Stimulated activated CD8-positive, alpha-beta memory T cell treated with anti-CD3 and anti-CD28 coated beads, Interleukin-7, amount 100 ng/mL, for 24 hours (primary cell): Measurements from ENCODE around the gene PAQR8.

Experiments used
- DNase-seq: peaks from one replicate; pipeline ENCODE4 v3.0.0-alpha.2; 2020; ENCODE audit warnings: low read depth

Gene PAQR8

DNA sequence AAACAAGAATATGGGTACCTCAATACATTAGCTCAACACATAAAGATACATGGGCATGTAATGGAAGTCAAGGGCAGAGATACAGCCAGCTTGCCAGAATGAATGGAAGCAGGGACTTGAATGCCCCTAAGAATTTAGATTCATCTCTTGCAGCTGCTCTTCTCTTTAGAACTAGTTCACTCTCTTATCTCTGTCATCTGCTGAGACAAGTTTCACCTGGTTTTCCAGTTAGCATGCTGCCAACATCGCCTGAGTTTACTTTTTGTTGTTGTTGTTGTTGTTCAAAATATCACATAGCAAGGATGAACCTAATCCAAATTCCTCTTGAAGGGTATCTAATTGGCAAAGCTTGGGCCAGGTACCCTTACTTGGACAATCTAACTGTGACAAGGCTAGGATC lies 14.1 kb upstream of the PAQR8 start:
- no peak for DNase-seq

- no peak for DNase-seq
Observed at GRCh38 chr6:52351879-52352238, 10.1 kb upstream of the PAQR8 start.

DNA sequence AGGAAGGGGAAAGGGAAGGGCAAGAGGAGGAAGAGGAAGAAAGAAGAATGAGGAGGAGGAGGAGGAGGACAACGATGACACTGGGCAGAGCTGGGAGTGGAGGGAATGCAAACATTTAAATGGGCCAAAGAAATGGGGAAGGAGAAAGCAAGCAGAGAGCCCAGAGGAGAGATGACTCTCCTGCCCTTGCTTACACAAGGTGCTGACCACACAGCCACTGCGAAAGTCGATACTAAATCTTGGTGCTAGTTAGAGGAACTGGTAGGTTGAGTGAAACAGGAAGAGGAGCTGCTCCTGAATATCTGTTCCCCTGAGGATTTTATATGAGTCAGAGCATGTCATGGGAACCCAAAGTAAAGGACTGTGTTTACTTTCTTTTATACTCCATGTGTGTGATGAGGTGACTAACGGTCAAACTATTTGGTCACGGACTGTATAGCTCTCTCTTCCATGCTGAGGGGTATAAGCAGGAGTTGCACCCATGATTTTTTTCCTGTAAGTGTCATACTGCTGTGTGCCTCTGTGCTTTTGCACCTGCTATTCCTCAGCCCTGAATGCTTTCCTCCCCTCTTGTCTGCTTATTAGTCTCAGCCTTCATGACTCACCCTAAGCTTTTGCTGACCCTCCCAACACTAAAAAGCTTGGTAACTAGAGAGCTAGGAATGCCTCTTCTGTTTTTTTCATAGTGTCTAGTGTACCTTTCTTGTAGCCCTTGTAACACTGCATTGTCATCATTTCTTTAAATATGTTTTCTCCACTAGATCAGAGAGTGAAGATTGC lies 9.5 kb upstream of the PAQR8 start:
- DNase-seq, result no peak

DNA sequence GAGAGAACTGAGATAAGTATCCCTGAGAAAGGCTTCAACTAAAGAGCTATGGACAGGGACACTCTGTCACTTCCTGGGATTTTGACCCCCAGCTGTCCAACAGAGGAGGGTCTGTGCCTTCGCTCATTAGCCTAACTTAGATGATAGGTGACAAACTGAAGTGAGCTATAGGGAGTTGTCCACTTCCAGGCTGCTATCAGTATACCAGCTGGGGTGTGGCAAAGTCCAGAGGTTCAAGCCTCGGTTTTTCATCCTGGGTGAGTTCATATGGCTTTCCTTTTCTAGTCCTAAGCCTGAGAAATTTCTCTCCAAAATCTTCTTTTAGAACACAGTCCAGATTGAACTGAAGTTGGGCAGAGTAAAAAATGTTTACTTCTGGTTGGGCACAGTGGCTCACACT lies 5.9 kb upstream of the PAQR8 start:
- no peak for DNase-seq

DNA sequence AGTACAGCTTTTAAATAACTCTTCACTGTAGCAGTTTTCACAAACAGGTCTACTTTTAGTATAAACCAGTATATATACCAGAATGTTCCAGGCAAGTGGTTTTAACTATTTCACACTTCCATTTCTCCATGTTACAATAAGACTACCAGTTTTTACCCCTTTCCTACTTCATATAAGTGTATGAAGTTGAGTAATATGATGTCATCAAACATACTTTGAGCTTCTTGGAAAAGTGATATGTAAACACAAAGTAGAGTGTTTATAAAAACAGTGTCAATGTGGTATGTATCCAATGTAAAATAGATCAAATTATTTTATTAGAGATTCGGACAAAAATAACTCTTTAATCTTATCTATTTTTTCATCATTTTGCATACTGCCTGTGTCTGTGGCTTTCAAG lies 2.5 kb upstream of the PAQR8 start:
- no peak for DNase-seq

- no peak for DNase-seq
Observed at GRCh38 chr6:52360028-52360427, 1.9 kb upstream of the PAQR8 start.

GRCh38 chr6:52360601-52361413 lies 1.1 kb upstream of the PAQR8 start:
- DNase-seq, result no peak

GRCh38 chr6:52361414-52361944 lies 472 bp upstream of the PAQR8 start:
- DNase-seq, result no peak

DNA sequence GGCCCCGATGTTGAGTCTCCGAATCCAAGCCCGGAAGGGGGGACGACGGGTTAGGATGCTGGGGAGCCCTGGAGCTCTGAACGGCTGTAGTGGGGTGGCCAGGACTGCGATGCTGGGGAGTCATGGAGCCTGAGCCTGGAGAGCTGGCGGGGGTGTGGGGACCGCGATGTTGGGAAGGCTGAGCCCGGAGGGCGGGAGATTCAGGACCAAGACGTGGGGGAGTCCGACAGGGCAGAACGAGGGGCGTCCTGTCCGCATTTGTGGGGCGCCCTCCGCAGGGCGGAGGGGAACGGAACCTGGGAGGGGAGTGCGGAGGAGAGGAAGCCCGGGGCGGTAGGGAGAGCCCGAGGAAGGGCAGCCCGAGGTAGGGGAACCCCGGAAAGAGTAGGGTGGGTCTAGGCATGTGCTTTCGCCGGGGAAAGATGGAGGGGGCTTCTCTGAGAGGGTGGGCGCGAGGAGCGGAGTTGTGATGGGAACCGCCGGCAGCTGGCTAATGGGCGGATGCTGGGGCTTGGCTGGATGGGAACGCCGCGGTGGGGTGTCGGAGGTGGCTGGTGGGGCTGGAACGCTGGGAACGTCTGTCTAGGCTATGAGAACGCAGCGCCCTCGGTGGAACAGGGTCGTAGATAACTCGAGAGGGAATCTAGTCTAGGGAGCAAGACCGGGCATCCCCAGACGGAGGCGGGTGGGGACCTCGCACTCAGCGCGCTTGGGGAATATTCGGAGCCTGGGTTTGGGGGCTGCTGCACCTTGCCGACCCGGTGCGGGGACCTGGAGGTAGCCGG lies 684 bp downstream of the PAQR8 start:
- DNase-seq, result peak; percentile 15

DNA sequence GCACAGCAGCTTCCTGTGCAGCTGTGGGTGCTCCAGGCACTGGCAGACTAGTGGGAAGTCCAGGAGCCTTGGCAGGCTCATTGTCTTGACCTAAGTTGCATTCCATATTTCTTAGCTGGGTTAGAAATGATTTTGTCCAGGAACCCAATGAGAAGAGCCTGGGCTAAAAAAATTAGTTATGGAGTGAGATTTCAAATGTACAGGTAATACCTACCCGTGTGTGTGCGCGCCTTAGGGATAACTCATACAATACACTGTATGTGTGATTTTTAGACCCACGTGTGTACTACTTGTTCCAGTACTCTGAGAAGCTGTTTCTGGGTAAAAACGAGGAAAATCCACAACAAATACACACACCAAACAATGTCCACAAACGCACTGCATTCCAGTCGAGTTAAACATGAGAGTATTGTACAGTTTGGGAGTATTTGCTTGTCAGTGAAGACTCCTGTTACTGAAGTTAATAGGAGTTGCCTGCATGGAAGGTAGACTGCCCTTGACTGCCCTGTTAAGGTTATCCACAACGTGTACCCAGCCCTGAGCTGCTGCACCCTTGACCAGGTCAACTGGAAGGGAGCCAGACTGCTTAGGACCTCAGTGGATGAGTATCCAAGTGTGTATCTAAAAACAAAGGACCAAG lies 1.4 kb downstream of the PAQR8 start:
- no peak for DNase-seq

GRCh38 chr6:52364480-52365166 lies 2.7 kb downstream of the PAQR8 start:
- DNase-seq, result no peak

GRCh38 chr6:52365317-52365716 lies 3.4 kb downstream of the PAQR8 start:
- DNase-seq, result no peak

DNA sequence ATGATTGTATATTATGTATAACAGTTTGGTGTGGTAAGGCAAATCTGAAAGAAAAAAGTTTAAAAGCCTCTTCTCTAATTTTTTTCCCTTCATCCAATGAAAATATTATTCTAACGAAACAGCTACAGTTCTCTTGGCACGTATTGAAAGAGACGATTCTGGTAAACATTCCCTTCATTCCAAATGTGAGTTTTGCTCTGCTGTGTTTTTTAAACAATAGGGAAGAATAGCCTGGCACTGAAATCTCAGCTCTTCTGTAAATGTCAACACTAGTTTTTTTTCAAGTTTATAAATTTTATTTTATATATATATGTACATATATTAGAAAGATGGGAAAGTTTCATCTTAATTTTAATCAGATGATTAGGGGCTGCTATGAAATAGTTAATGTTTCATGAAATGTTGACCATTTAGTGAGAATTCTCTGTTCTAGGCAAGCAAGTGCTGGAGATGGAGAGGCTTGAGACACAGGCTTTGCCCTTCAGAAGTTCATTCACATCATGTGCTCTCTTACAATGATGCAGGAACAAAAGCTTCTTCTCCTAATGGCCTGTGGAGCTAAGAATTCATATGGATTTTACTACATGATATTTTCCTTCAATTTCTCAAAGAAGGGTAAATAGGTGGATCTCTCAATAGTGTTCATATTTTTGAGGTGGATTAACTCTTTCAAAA lies 4.1 kb downstream of the PAQR8 start:
- no peak for DNase-seq

GRCh38 chr6:52368002-52368401 lies 6.1 kb downstream of the PAQR8 start:
- DNase-seq, result no peak

GRCh38 chr6:52369234-52369633 lies 7.3 kb downstream of the PAQR8 start:
- DNase-seq, result no peak

DNA sequence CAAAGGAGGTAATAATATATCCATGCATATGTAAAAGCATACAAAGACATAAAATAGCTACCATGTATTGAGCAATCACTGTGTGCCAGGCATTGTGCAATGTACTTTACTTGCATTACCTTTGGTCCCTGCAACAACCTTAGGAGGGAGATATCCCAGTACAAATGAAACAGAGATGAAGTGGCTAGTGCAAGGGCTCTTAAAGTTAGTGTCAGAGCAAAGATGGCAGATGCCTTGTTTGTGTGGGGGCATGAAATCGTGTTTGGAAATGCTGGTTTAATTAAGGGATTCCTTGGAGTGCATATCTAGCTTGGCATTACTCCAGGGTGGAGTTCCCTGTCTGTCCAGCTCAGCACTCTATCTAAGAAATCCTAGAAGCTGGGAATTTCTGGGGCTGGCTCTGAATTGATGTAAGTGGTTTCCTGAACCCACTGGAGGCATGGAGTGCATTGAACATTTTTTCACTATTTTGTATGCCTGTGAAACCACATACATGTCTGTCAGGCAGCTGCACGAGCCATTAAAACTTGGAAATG lies 9.8 kb downstream of the PAQR8 start:
- no peak for DNase-seq

GRCh38 chr6:52373151-52373690 lies 11.3 kb downstream of the PAQR8 start:
- DNase-seq, result no peak

DNA sequence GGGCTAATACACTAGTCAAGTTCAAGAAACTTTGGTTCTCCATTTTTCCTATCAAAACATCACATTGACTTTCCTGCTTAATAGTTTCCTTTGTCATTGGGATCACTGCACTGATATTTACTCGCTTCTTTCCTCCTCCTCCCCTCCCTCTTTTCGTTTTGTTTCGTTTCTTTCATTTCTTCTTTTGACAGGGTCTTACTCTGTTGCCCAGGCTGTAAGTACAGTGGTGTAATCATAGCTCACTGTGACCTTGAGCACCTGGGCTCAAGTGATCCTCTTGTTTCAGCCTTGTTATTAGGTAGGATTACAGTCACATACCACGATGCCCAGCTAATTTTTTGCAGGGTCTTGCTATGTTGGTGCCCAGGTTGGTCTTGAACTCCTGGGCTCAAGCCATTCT lies 12.3 kb downstream of the PAQR8 start:
- no peak for DNase-seq

GRCh38 chr6:52375780-52376556 lies 14.0 kb downstream of the PAQR8 start:
- DNase-seq, result no peak
